ENCODE data around the gene SLC35A5. TPM values are rescaled to one million over a fixed set of nuclear protein-coding genes. Genes with fewer than 3 reads are reported as not detected.

The SLC35A5 gene
- total RNA-seq, 1 experiment from 2014 or later, result 21.4 TPM

GRCh38 chr3:112531358-112531781, 30.5 kb upstream of the SLC35A5 start:
- DNase-seq (ENCODE audit: low read depth, low spot score) (peak; percentile 6), ATAC-seq (no peak)
- Histone ChIP-seq H3K9me3 (ENCODE audit: control insufficient read depth in 1 of 2, insufficient read depth in 1 of 2, low read depth in 1 of 2, low read length in 2 of 2) (no peaks in the 10 kb centered on the region), H3K4me3 (replicated peaks in 1 of 2; ENCODE audit: low read depth in 1 of 2, low read length in 2 of 2) (no peak overlapping the region), H3K4me1 (ENCODE audit: control insufficient read depth in 1 of 2, insufficient read depth in 2 of 2, low read length in 2 of 2) (no peaks in the 10 kb centered on the region), H3K27ac (ENCODE audit: low read depth, low read length) (no peak overlapping the region), H3K36me3 (ENCODE audit: control insufficient read depth in 1 of 2, insufficient read depth in 2 of 2, low read length in 2 of 2) (peaks cover 10 to 30% of the 10 kb centered on the region in 2 experiments; a peak in 3 of 4 replicates), H3K4me2 (ENCODE audit: low read length) (no peak overlapping the region), H3K79me2 (ENCODE audit: insufficient read depth, low read length) (no peaks in the 10 kb centered on the region), H3K27me3 (ENCODE audit: insufficient read depth, low read length) (no peaks in the 10 kb centered on the region), H4K20me1 (ENCODE audit: insufficient read depth) (no peaks in the 10 kb centered on the region), H3K9me2 (ENCODE audit: insufficient read depth) (no peaks in the 10 kb centered on the region), H3K9ac (ENCODE audit: low read length) (no peak overlapping the region), H2AFZ (ENCODE audit: low read depth, low read length, poor library complexity, severe bottlenecking) (no peak overlapping the region)
- POLR2A ChIA-PET, result no interaction called here
- BruUV-seq (replicated peaks), result no TSS peak
- CTCF ChIA-PET, result interaction anchor here (0.7 to 1.2 kb wide), 5 partner anchors 11 to 420 kb away, joined by 3 to 11 read pairs (median 5); partner anchors contain the start of gene SLC9C1
- TF ChIP-seq ATF3 (IDR thresholded peaks at IDR 0.05) (no peak), EGR1 (IDR thresholded peaks at IDR 0.05; ENCODE audit: low read depth) (no peak), POLR2A (IDR thresholded peaks at IDR 0.05; ENCODE audit: borderline replicate concordance, extremely low read depth, insufficient read depth, insufficient read length) (no peak), RAD21 (IDR thresholded peaks at IDR 0.05; ENCODE audit: low read depth) (peak; percentile 35; the same call in 1 of the 2 replicates), CBX3 (IDR thresholded peaks at IDR 0.05; ENCODE audit: low read depth) (no peak), SIN3A (IDR thresholded peaks at IDR 0.05; ENCODE audit: low read depth) (no peak), CEBPB (IDR thresholded peaks at IDR 0.05; ENCODE audit: low read depth) (no peak), FOSL1 (IDR thresholded peaks at IDR 0.05; ENCODE audit: low read depth) (no peak), CTCF (IDR thresholded peaks at IDR 0.05 in 2 of 3, conservative IDR thresholded peaks at IDR 0.05 in 1 of 3; ENCODE audit: borderline replicate concordance in 1 of 3, insufficient read depth in 1 of 3, low read depth in 2 of 3, low read length in 2 of 3) (peak in 2 of 3 experiments; percentile 31 to 73; a peak in 3 of 6 replicates), ZNF274 (IDR thresholded peaks at IDR 0.05; ENCODE audit: low read depth, low read length) (no peak), ZFX (IDR thresholded peaks at IDR 0.05) (no peak), YY1 (IDR thresholded peaks at IDR 0.05; ENCODE audit: extremely low read depth, insufficient replicate concordance, low read depth, low read length) (no peak), EZH2 (IDR thresholded peaks at IDR 0.05) (no peak)
- intact Hi-C loops (cut with micrococcal nuclease), result loop anchor here (1.0 to 5.0 kb wide), 4 partner anchors 204 to 419 kb away; no protein-coding TSS in a partner anchor
- RAD21 ChIA-PET (ENCODE audit: low non-redundant PET in 1 of 2, low total read pairs in 2 of 2, uncharacterized antibody in 2 of 2, unreplicated experiment in 2 of 2), result no interaction called here
